OCI-LY3 (cell line): ENCODE data around the gene IFNAR1.

Experiments used
- EZH2phosphoT487 ChIP-seq: fragments of 200-600 bp; shearing (Covaris generic); IDR thresholded peaks from 2 replicates; pipeline ENCODE4 v1.6.1; 2018; ENCODE audit warnings: antibody characterized with exemption, mixed run types, low read depth
- TF ChIP-seq, protein P1 (sequence below): fragments of 200-600, 300-600 bp; sonication (generic); IDR thresholded peaks from 2 replicates; pipeline ENCODE4 v1.5.1; 2014; ENCODE audit warnings: antibody characterized with exemption, low read length, low read depth

DNA sequence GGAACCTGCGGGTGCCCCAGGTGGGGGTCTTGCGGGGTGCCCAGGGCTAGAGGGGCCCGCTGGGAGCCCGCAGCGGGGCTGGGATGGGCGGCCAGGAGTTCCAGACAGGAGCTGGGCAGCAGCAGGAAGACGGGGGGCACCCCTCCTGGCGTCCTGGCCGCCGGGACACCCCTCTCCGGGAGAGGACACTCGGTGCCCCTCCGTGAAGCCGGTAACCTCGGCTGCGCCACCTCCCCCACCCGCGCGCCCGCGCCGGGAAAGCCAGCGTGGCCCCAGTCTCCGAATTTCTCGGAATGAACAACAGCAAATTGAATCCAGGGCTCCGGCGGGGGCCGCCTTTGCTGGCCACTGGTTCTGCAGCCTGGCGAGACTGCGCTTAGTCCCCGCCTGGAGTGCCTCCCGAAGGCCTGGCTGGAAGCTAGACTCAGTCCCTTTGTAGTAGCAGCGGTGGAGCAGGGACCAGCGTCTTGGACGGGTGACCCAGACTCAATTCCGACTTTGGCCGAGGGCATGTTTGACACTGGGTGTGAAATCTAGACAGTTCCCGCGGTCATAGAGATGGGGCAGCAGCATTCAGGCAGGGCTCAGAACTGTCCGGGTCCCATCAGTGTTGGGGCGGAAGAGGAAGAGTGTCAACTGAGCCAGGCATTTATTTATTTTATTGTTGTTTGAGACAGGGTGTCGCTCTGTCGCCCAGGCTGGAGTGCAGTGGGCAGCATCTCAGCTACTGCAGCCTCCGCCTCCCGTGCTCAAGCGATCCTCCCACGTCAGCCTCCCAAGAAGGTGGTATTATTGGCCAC lies 79.2 kb downstream of the IFNAR1 start:
- TF ChIP-seq, protein P1, sequence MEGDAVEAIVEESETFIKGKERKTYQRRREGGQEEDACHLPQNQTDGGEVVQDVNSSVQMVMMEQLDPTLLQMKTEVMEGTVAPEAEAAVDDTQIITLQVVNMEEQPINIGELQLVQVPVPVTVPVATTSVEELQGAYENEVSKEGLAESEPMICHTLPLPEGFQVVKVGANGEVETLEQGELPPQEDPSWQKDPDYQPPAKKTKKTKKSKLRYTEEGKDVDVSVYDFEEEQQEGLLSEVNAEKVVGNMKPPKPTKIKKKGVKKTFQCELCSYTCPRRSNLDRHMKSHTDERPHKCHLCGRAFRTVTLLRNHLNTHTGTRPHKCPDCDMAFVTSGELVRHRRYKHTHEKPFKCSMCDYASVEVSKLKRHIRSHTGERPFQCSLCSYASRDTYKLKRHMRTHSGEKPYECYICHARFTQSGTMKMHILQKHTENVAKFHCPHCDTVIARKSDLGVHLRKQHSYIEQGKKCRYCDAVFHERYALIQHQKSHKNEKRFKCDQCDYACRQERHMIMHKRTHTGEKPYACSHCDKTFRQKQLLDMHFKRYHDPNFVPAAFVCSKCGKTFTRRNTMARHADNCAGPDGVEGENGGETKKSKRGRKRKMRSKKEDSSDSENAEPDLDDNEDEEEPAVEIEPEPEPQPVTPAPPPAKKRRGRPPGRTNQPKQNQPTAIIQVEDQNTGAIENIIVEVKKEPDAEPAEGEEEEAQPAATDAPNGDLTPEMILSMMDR: no peak
- no peak for TF ChIP-seq EZH2phosphoT487
